Measurements from ENCODE around the gene RANBP10.

GRCh38 chr16:67677712-67678111 lies 128.6 kb downstream of the RANBP10 start:
- TF ChIP-seq GATA2 (IDR thresholded peaks at IDR 0.05; ENCODE audit: low read depth, low read length) (no peak), GATA3 (IDR thresholded peaks at IDR 0.05; ENCODE audit: low read depth, low read length) (no peak)

Data from SH-SY5Y (cell line).